MM.1S (cell line): ENCODE results near the gene CILP2.

Experiments used
- DNase-seq: peaks from one replicate; pipeline ENCODE4 v3.0.0-alpha.2; 2015
- H2AFZ ChIP-seq: fragments of 300-600 bp; sonication (generic); 2 replicates; pipeline ENCODE4 v1.6.0; 2016; ENCODE audit warnings: antibody characterized with exemption, low read length
- H3F3A ChIP-seq: fragments of 300-600 bp; sonication (generic); 2 replicates; pipeline ENCODE4 v1.6.1; 2016; ENCODE audit warnings: mild to moderate bottlenecking, antibody characterized with exemption, low read length, moderate library complexity, mixed read lengths; ENCODE audit not compliant: insufficient read depth
- H3K27ac ChIP-seq: fragments of 300-600 bp; sonication (generic); 2 replicates; pipeline ENCODE4 v1.5.1; 2016; ENCODE audit warnings: mild to moderate bottlenecking, low read length
- H3K27me3 ChIP-seq: fragments of 300-600 bp; sonication (generic); replicated peaks from 2 replicates; pipeline ENCODE4 v1.6.0; 2016; ENCODE audit warnings: low read length; ENCODE audit not compliant: insufficient read depth
- H3K36me3 ChIP-seq: fragments of 300-600 bp; sonication (generic); replicated peaks from 2 replicates; pipeline ENCODE4 v1.6.1; 2016; ENCODE audit warnings: mild to moderate bottlenecking, low read length, mixed read lengths; ENCODE audit not compliant: insufficient read depth
- H3K4me1 ChIP-seq: fragments of 300-600 bp; sonication (generic); 2 replicates; pipeline ENCODE4 v1.6.1; 2016; ENCODE audit warnings: low read length, mixed read lengths
- H3K4me2 ChIP-seq: fragments of 300-600 bp; sonication (generic); 2 replicates; pipeline ENCODE4 v1.6.0; 2016; ENCODE audit warnings: low read depth, low read length
- H3K4me3 ChIP-seq: fragments of 300-600 bp; sonication (generic); 2 replicates; pipeline ENCODE4 v1.5.1; 2016; ENCODE audit warnings: low read length, mixed read lengths
- H3K79me2 ChIP-seq: fragments of 300-600 bp; sonication (generic); 2 replicates; pipeline ENCODE4 v1.6.1; 2016; ENCODE audit warnings: mixed run types, low read length, mixed read lengths
- H3K9ac ChIP-seq: fragments of 300-600 bp; sonication (generic); 2 replicates; pipeline ENCODE4 v1.6.1; 2016; ENCODE audit warnings: low read length, mixed read lengths
- H3K9me2 ChIP-seq: fragments of 300-600 bp; sonication (generic); replicated peaks from 2 replicates; pipeline ENCODE4 v1.6.1; 2016; ENCODE audit warnings: mild to moderate bottlenecking, low read length, mixed read lengths; ENCODE audit not compliant: insufficient read depth
- H3K9me3 ChIP-seq: fragments of 300-600 bp; sonication (generic); replicated peaks from 2 replicates; pipeline ENCODE4 v1.6.1; 2016; ENCODE audit warnings: mild to moderate bottlenecking, low read length, mixed read lengths; ENCODE audit not compliant: insufficient read depth
- H4K20me1 ChIP-seq: fragments of 300-600 bp; sonication (generic); 2 replicates; pipeline ENCODE4 v1.6.1; 2016; ENCODE audit warnings: mild to moderate bottlenecking, low read length, moderate library complexity, mixed read lengths; ENCODE audit not compliant: insufficient read depth
- EZH2 ChIP-seq: fragments of 300-600 bp; sonication (generic); optimal IDR thresholded peaks from 2 replicates; pipeline ENCODE3; 2017; ENCODE audit warnings: low read depth, mild to moderate bottlenecking, antibody characterized with exemption, low read length, mixed read lengths
- EZH2phosphoT487 ChIP-seq: fragments of 300-600 bp; sonication (generic); IDR thresholded peaks from 2 replicates; pipeline ENCODE4 v1.6.1; 2018; ENCODE audit warnings: antibody characterized with exemption, low read length
- TF ChIP-seq, protein P1 (sequence below): fragments of 300-600 bp; sonication (generic); IDR thresholded peaks from 2 replicates; pipeline ENCODE4 v1.5.1; 2016; ENCODE audit warnings: antibody characterized with exemption, low read length, mixed read lengths

The CILP2 gene

DNA sequence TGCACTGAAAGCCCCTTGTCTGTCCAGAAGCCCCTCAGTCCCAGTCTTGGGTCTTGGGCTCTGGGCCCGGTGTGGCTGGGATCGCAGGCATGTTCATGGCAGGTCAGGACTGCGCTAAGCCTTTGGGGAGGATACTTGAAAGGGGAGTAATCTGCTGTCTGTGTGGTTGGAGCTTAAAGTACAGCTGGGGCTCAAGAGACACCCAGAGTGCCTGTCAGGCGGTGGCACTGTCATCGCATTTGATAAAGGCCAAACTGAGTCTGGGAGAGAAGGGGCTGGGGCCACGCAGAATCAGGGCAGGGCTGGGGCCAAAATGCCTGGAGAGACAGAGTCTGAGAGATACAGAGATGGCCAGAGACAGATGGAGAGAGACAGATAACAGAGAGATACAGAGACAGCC lies 4.2 kb upstream of the CILP2 start:
- H3K27me3 ChIP-seq, result no peaks in the 10 kb centered on the region; the same call in 1 of the 2 replicates
- no peak overlapping the region for H3K9ac ChIP-seq
- no peak overlapping the region for H3K27ac ChIP-seq
- H3K79me2 ChIP-seq, result no peaks in the 10 kb centered on the region
- H3K9me2 ChIP-seq, result no peaks in the 10 kb centered on the region
- H3K4me3 ChIP-seq, result no peak overlapping the region
- no peaks in the 10 kb centered on the region for H3K9me3 ChIP-seq
- no peak for DNase-seq
- H3K4me2 ChIP-seq, result no peak overlapping the region
- no peaks in the 10 kb centered on the region for H3F3A ChIP-seq
- TF ChIP-seq EZH2, result no peak
- no peak for TF ChIP-seq EZH2phosphoT487
- H2AFZ ChIP-seq, result no peak overlapping the region
- H3K4me1 ChIP-seq, result no peaks in the 10 kb centered on the region
- no peaks in the 10 kb centered on the region for H3K36me3 ChIP-seq
- H4K20me1 ChIP-seq, result no peaks in the 10 kb centered on the region

DNA sequence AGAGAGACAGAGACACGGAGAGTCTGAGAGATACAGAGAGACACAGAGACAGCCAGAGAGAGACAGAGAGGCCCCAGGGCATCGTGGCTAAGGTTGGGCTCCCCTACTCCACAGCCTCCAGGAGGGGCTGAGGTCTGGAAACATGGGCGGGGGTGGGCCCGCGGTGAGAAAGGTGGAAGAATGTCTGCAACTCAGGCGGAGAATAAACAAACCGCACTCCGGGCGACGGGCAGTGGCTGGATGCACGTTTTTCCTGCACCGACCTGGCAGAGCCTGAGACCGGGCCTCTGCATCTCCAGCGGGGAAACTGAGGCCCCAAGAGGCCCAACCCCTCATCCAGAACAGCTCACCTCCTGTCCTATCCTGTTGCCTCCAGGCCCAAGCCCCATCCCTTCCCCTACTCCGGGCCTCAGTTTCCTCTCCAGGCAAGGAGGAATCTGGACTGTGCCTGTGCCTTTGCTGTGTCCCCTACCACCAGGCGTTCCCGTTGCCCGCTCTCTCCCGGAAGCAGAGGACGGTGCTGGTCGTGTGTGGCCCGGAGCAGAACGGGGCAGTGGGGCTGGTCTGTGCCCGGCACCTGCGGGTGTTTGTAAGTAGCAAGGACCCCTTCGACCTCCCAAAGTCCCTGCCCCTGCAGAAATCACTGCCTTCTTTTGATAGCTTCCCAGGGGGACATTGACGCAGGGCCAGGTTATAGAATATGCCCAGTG lies 3.4 kb upstream of the CILP2 start:
- H3K27ac ChIP-seq, result no peak overlapping the region
- H3K9me3 ChIP-seq, result no peaks in the 10 kb centered on the region
- no peaks in the 10 kb centered on the region for H3K9me2 ChIP-seq
- no peaks in the 10 kb centered on the region for H4K20me1 ChIP-seq
- H3K9ac ChIP-seq, result no peak overlapping the region
- H3K4me3 ChIP-seq, result no peak overlapping the region
- H3F3A ChIP-seq, result no peaks in the 10 kb centered on the region
- no peak overlapping the region for H3K4me2 ChIP-seq
- no peaks in the 10 kb centered on the region for H3K4me1 ChIP-seq
- no peaks in the 10 kb centered on the region for H3K79me2 ChIP-seq
- no peak for TF ChIP-seq EZH2
- no peak for DNase-seq
- no peaks in the 10 kb centered on the region; the same call in 1 of the 2 replicates for H3K27me3 ChIP-seq
- no peak overlapping the region for H2AFZ ChIP-seq
- H3K36me3 ChIP-seq, result no peaks in the 10 kb centered on the region

DNA sequence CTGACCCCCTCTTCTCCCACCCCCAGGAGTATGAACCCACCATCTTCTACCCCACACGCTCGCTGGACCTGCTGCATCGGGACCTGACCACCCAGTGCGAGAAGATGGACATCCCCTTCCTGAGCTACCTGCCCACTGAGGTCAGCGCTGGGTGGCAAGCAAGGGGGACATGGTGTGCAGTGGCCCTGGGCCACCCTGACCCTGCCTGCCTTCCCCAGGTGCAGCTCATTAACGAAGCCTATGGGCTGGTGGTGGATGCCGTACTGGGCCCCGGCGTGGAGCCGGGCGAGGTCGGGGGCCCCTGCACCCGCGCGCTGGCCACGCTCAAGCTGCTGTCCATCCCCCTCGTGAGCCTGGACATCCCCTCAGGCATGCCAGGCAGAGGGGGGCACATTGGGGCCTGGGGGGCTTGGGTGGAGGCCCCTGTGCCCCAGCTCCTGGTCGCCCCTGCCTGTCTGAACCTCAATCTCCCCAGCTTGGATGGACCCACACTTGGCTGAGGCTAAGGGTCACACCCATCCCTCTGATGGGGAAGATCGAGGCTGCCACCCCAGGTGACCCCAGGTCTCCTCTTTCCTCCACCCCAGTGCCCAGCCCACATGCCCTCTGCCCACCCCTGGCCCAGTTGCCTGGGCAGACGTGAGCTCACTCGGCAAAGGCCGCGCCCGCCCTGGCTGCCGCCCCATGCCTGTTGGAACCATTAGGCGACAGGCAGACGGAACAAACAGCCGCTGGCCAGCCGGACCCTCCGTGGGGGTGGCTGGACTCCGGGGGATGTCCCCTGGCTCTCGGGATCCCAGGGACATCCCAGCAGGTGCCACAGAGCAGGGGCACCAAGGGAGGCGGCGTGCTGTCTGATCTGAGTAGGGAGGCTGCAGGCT lies 2.5 kb upstream of the CILP2 start:
- no peak for DNase-seq
- no peaks in the 10 kb centered on the region for H3K9me3 ChIP-seq
- H3K4me3 ChIP-seq, result no peak overlapping the region
- TF ChIP-seq EZH2 (no peak), EZH2phosphoT487 (no peak)
- TF ChIP-seq, protein P1, sequence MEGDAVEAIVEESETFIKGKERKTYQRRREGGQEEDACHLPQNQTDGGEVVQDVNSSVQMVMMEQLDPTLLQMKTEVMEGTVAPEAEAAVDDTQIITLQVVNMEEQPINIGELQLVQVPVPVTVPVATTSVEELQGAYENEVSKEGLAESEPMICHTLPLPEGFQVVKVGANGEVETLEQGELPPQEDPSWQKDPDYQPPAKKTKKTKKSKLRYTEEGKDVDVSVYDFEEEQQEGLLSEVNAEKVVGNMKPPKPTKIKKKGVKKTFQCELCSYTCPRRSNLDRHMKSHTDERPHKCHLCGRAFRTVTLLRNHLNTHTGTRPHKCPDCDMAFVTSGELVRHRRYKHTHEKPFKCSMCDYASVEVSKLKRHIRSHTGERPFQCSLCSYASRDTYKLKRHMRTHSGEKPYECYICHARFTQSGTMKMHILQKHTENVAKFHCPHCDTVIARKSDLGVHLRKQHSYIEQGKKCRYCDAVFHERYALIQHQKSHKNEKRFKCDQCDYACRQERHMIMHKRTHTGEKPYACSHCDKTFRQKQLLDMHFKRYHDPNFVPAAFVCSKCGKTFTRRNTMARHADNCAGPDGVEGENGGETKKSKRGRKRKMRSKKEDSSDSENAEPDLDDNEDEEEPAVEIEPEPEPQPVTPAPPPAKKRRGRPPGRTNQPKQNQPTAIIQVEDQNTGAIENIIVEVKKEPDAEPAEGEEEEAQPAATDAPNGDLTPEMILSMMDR, result no peak
- H3K79me2 ChIP-seq, result no peaks in the 10 kb centered on the region
- H4K20me1 ChIP-seq, result no peaks in the 10 kb centered on the region
- H3K4me2 ChIP-seq, result no peak overlapping the region
- H3F3A ChIP-seq, result no peaks in the 10 kb centered on the region
- H3K36me3 ChIP-seq, result no peaks in the 10 kb centered on the region
- no peaks in the 10 kb centered on the region for H3K9me2 ChIP-seq
- no peak overlapping the region for H3K9ac ChIP-seq
- no peaks in the 10 kb centered on the region; the same call in 1 of the 2 replicates for H3K27me3 ChIP-seq
- H2AFZ ChIP-seq, result no peak overlapping the region
- H3K27ac ChIP-seq, result no peak overlapping the region
- H3K4me1 ChIP-seq, result no peaks in the 10 kb centered on the region

DNA sequence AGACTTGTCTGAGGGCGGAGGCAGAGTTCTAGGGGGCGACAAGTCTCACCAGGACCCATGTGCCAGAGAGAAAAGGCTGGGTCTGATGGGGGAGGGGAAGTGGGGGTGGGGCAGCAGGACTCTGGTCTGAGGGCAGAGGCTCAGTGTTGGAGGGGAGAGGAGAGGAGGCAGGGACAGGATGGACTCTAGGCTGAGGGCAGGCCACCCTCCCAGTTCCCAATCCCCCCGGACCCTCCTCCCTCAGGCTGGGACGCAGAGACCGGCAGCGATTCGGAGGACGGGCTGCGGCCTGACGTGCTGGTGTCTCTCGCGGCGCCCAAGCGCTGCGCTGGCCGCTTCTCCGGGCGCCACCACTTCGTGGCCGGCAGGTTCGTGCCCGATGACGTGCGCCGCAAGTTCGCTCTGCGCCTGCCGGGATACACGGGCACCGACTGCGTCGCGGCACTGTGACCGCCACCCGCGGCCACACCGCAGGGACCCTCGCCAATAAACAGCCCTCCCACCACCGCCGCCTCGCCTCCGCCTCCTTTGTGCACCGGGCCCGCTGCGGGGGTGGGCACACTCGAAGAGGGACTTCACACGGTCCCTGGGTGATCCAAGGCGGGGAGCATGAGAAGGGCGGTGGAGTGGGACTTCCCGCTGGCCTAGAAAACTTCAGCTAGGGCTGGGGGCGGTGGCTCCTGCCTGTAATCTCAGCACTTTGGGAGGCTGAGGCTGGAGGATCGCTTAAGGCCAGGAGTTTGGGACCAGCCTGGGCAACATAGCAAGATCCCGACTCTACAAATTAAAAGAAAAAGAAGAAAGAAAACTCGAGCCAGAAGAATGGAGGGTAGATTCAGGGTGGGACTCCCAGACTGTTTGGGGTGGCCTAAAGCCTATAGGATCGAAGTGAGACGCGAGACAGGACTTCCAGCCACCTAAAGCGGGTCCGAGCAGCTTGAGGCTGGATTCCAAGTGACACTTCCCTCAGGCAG lies 703 bp upstream of the CILP2 start:
- no peaks in the 10 kb centered on the region for H3K9me3 ChIP-seq
- H4K20me1 ChIP-seq, result no peaks in the 10 kb centered on the region
- no peaks in the 10 kb centered on the region for H3K9me2 ChIP-seq
- H3K27ac ChIP-seq, result no peak overlapping the region
- TF ChIP-seq EZH2, result no peak
- TF ChIP-seq, protein P1, result no peak
- TF ChIP-seq EZH2phosphoT487, result no peak
- H3K4me3 ChIP-seq, result no peak overlapping the region
- H3K36me3 ChIP-seq, result no peaks in the 10 kb centered on the region
- no peaks in the 10 kb centered on the region for H3K79me2 ChIP-seq
- no peak overlapping the region for H3K4me2 ChIP-seq
- no peaks in the 10 kb centered on the region for H3K4me1 ChIP-seq
- no peak overlapping the region for H2AFZ ChIP-seq
- H3K9ac ChIP-seq, result no peak overlapping the region
- DNase-seq, result no peak
- no peaks in the 10 kb centered on the region; the same call in 1 of the 2 replicates for H3K27me3 ChIP-seq
- no peaks in the 10 kb centered on the region for H3F3A ChIP-seq
